ENCODE data around the gene CPNE5. TPM values are rescaled to one million over a fixed set of nuclear protein-coding genes. Genes with fewer than 3 reads are reported as not detected.

The CPNE5 gene
- total and polyA plus RNA-seq, 12 donors: 0.26 to 3.5 (median 1.1) TPM; not detected in 1

GRCh38 chr6:36867471-36868224, 28.4 kb upstream of the CPNE5 start:
- Histone ChIP-seq H3K4me3 (no peak overlapping the region), H3K27ac (no peak overlapping the region), H3K36me3 (replicated peaks in 1 of 2) (peaks cover 0 to 11% of the 10 kb centered on the region in 2 donors), H3K9me3 (replicated peaks in 1 of 3) (no peaks in the 10 kb centered on the region), H3K27me3 (no peaks in the 10 kb centered on the region), H3K4me1 (replicated peaks in 1 of 2) (no peaks in the 10 kb centered on the region)
- intact Hi-C loops (cut with DNase I): no loop called here
- DNase-seq: no peak
- TF ChIP-seq POLR2A (IDR thresholded peaks at IDR 0.05) (no peak), CTCF (IDR thresholded peaks at IDR 0.05) (no peak)
- WGBS, 4 donors: 88 to 96% (median 92%) methylated on average over 4 of the region's 4 CpGs

DNA sequence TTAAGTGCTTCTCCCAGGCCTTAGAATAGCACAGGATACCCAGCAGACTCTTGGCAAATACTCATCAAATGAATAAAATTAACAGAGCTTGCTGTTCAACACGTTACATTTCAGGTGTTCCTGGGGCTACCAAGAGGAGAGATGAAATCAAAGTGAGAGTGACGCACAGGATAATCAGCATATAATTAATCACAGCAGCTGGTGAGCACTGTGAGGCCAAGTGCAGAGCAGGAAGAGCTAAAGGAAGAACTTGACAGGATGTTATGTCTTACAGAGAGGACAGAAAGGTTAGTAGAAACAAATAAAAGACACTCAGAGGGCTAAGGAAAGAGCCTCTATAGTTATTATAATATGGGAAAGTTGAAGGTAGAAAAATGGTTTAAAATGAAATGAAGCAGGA, 26.6 kb upstream of the CPNE5 start:
- Histone ChIP-seq H3K4me1 (replicated peaks in 1 of 2) (no peaks in the 10 kb centered on the region), H3K27me3 (no peaks in the 10 kb centered on the region), H3K4me3 (no peak overlapping the region), H3K36me3 (replicated peaks in 1 of 2) (peaks cover 0 to 5% of the 10 kb centered on the region in 2 donors), H3K9me3 (replicated peaks in 1 of 3) (no peaks in the 10 kb centered on the region), H3K27ac (no peak overlapping the region)
- intact Hi-C loops (cut with DNase I): no loop called here
- DNase-seq: no peak
- 63 to 82% (median 72%) methylated on average over 2 of the region's 2 CpGs for WGBS, 4 donors
- TF ChIP-seq POLR2A (IDR thresholded peaks at IDR 0.05) (no peak), CTCF (IDR thresholded peaks at IDR 0.05) (no peak)

- Histone ChIP-seq H3K36me3 (replicated peaks in 1 of 2) (no peaks in the 10 kb centered on the region), H3K4me1 (replicated peaks in 1 of 2) (peaks cover 4 to 6% of the 10 kb centered on the region in 2 donors), H3K4me3 (no peak overlapping the region), H3K9me3 (replicated peaks in 1 of 3) (no peaks in the 10 kb centered on the region), H3K27ac (no peak overlapping the region), H3K27me3 (no peaks in the 10 kb centered on the region)
- intact Hi-C loops (cut with DNase I): no loop called here
- DNase-seq: peak in 2 of 7 donors; percentile 15 to 45
- no peak for TF ChIP-seq CTCF (IDR thresholded peaks at IDR 0.05)
- TF ChIP-seq POLR2A (IDR thresholded peaks at IDR 0.05): no peak
- 86 to 91% (median 88%) methylated on average over 12 of the region's 12 CpGs for WGBS, 4 donors
Observed at GRCh38 chr6:36863670-36864540, 24.7 kb upstream of the CPNE5 start.

GRCh38 chr6:36862848-36863382, 23.7 kb upstream of the CPNE5 start:
- no peaks in the 10 kb centered on the region for H3K36me3 ChIP-seq (replicated peaks in 1 of 2)
- H3K27me3 ChIP-seq: no peaks in the 10 kb centered on the region
- H3K4me3 ChIP-seq: no peak overlapping the region
- TF ChIP-seq CTCF (IDR thresholded peaks at IDR 0.05): no peak
- no peak for TF ChIP-seq POLR2A (IDR thresholded peaks at IDR 0.05)
- DNase-seq: peak in 2 of 7 donors; percentile 8 to 28
- intact Hi-C loops (cut with DNase I): no loop called here
- H3K4me1 ChIP-seq (replicated peaks in 1 of 2): peaks cover 7 to 15% of the 10 kb centered on the region in 2 donors
- WGBS, 4 donors: 90 to 98% (median 92%) methylated on average over 4 of the region's 4 CpGs
- H3K9me3 ChIP-seq (replicated peaks in 1 of 3): no peaks in the 10 kb centered on the region
- no peak overlapping the region for H3K27ac ChIP-seq

Measured in adrenal gland (tissue), 12 donors.